Mammary epithelial cell (primary cell): ENCODE measurements around the gene MMP11.

Source experiments
- CTCF ChIP-seq, 2 donors: IDR thresholded peaks in 1 of 2; conservative IDR thresholded peaks in 1 of 2; 2 replicates each; pipeline ENCODE4 v1.5.1; 2011 to 2012; ENCODE audit warnings: inconsistent platforms in 2 of 2, low read length in 2 of 2, mild to moderate bottlenecking in 2 of 2, control low read depth in 1 of 2, low read depth in 1 of 2; ENCODE audit not compliant: insufficient read depth in 1 of 2; ENCODE audit errors: extremely low read depth in 1 of 2
- EZH2 ChIP-seq: IDR thresholded peaks from 2 replicates; pipeline ENCODE4 v1.6.1; 2012; ENCODE audit warnings: low read length, inconsistent platforms, borderline replicate concordance

GRCh38 chr22:23831781-23832180 is 59.1 kb downstream of the MMP11 start:
- TF ChIP-seq CTCF (conservative IDR thresholded peaks at IDR 0.05 in 1 of 2, IDR thresholded peaks at IDR 0.05 in 1 of 2; ENCODE audit: extremely low read depth in 1 of 2, insufficient read depth in 1 of 2, low read depth in 1 of 2, low read length in 2 of 2) (no peak), EZH2 (no peak)
